H9 (cell line): ENCODE results near the gene KIAA1671. TPM values are rescaled to one million over a fixed set of nuclear protein-coding genes. Genes with fewer than 3 reads are reported as not detected.

ENCODE experiments used
- DNase-seq: peaks from one replicate; pipeline ENCODE4 v3.0.0-alpha.2; 2017
- H2AFZ ChIP-seq: one replicate; pipeline ENCODE4 v1.6.1; 2013; ENCODE audit warnings: mild to moderate bottlenecking, low read length, control low read depth, moderate library complexity
- H2AK5ac ChIP-seq: 2 replicates; pipeline ENCODE4 v1.6.1; 2013; ENCODE audit warnings: low read length, control low read depth, mixed read lengths; ENCODE audit not compliant: insufficient read length
- H2BK120ac ChIP-seq: one replicate; pipeline ENCODE4 v1.6.1; 2013; ENCODE audit warnings: low read depth, mild to moderate bottlenecking, low read length, control low read depth, inconsistent platforms; ENCODE audit not compliant: poor library complexity, severe bottlenecking
- H2BK12ac ChIP-seq: 2 replicates; pipeline ENCODE4 v1.6.1; 2013; ENCODE audit warnings: low read length, control low read depth, mixed read lengths, low read depth; ENCODE audit not compliant: insufficient read length
- H2BK15ac ChIP-seq: 2 replicates; pipeline ENCODE4 v1.6.1; 2013; ENCODE audit warnings: low read depth, low read length, control low read depth
- H2BK20ac ChIP-seq: one replicate; pipeline ENCODE4 v1.6.1; 2013; ENCODE audit warnings: low read depth, mild to moderate bottlenecking, low read length, control low read depth, inconsistent platforms; ENCODE audit not compliant: poor library complexity, severe bottlenecking
- H2BK5ac ChIP-seq: 2 replicates; pipeline ENCODE4 v1.6.1; 2013; ENCODE audit warnings: low read length, control low read depth, mixed read lengths; ENCODE audit not compliant: insufficient read length
- H3K14ac ChIP-seq: 2 replicates; pipeline ENCODE4 v1.6.1; 2013; ENCODE audit warnings: low read length, control low read depth; ENCODE audit not compliant: insufficient read depth
- H3K18ac ChIP-seq: 2 replicates; pipeline ENCODE4 v1.6.1; 2013; ENCODE audit warnings: low read depth, mild to moderate bottlenecking, mixed read lengths, low read length, control low read depth; ENCODE audit not compliant: insufficient read length
- H3K23ac ChIP-seq: 2 replicates; pipeline ENCODE4 v1.6.1; 2013; ENCODE audit warnings: low read length, control low read depth, mixed read lengths, low read depth; ENCODE audit not compliant: insufficient read length
- H3K23me2 ChIP-seq: 2 replicates; pipeline ENCODE4 v1.6.1; 2013; ENCODE audit warnings: low read depth, mild to moderate bottlenecking, mixed read lengths, low read length, control low read depth; ENCODE audit not compliant: insufficient read length, poor library complexity, severe bottlenecking
- H3K27ac ChIP-seq: 2 replicates; pipeline ENCODE4 v1.5.1; 2013; ENCODE audit warnings: low read length, control low read depth, mixed read lengths, low read depth; ENCODE audit not compliant: insufficient read length
- H3K27me3 ChIP-seq: 2 replicates; pipeline ENCODE4 v1.6.1; 2013; ENCODE audit warnings: low read length, control low read depth, inconsistent platforms; ENCODE audit not compliant: insufficient read depth
- H3K4ac ChIP-seq: 2 replicates; pipeline ENCODE4 v1.6.1; 2013; ENCODE audit warnings: low read depth, mild to moderate bottlenecking, control low read depth, inconsistent platforms, low read length, moderate library complexity
- H3K4me1 ChIP-seq: 2 replicates; pipeline ENCODE4 v1.6.1; 2013; ENCODE audit warnings: low read length, control low read depth, inconsistent platforms; ENCODE audit not compliant: insufficient read depth
- H3K4me2 ChIP-seq: 2 replicates; pipeline ENCODE4 v1.6.1; 2013; ENCODE audit warnings: low read length, control low read depth, mixed read lengths; ENCODE audit not compliant: insufficient read length, insufficient read depth
- H3K56ac ChIP-seq: 2 replicates; pipeline ENCODE4 v1.6.1; 2013; ENCODE audit warnings: low read depth, mild to moderate bottlenecking, mixed read lengths, low read length, control low read depth; ENCODE audit not compliant: insufficient read length
- H3K79me1 ChIP-seq: 2 replicates; pipeline ENCODE4 v1.6.1; 2013; ENCODE audit warnings: low read depth, mild to moderate bottlenecking, moderate library complexity, low read length, control low read depth, inconsistent platforms; ENCODE audit not compliant: insufficient read depth, poor library complexity, severe bottlenecking
- H3K79me2 ChIP-seq: 2 replicates; pipeline ENCODE4 v1.6.1; 2013; ENCODE audit warnings: low read length, control low read depth, inconsistent platforms; ENCODE audit not compliant: insufficient read depth
- H3K9ac ChIP-seq: 2 replicates; pipeline ENCODE4 v1.6.1; 2013; ENCODE audit warnings: low read length, control low read depth, mixed read lengths; ENCODE audit not compliant: insufficient read length; ENCODE audit errors: extremely low read depth
- H3K9me3 ChIP-seq: one replicate; pipeline ENCODE4 v1.6.1; 2013; ENCODE audit warnings: low read depth, low read length, inconsistent platforms; ENCODE audit not compliant: control insufficient read depth
- H3T11ph ChIP-seq: one replicate; pipeline ENCODE4 v1.6.1; 2013; ENCODE audit warnings: mild to moderate bottlenecking, low read length, control low read depth, inconsistent platforms
- H4K20me1 ChIP-seq: one replicate; pipeline ENCODE4 v1.6.1; 2013; ENCODE audit not compliant: control insufficient read depth, insufficient read length, insufficient read depth
- H4K5ac ChIP-seq: 2 replicates; pipeline ENCODE4 v1.6.1; 2013; ENCODE audit warnings: low read depth, mild to moderate bottlenecking, mixed read lengths, low read length, control low read depth; ENCODE audit not compliant: insufficient read length
- H4K8ac ChIP-seq: replicated peaks from 2 replicates; pipeline ENCODE4 v1.6.1; 2013; ENCODE audit warnings: low read length, control low read depth, mixed read lengths, low read depth; ENCODE audit not compliant: insufficient read length
- H4K91ac ChIP-seq: 2 replicates; pipeline ENCODE4 v1.6.1; 2013; ENCODE audit warnings: low read depth, mild to moderate bottlenecking, moderate library complexity, mixed read lengths, low read length, control low read depth; ENCODE audit not compliant: insufficient read length
- H3K27ac Mint-ChIP-seq, 3 experiments: 2 replicates in 2 of 3; 3 replicates in 1 of 3; pipeline ENCODE4 v1.8.0; 2020 to 2021; ENCODE audit warnings: mixed read lengths in 3 of 3, mild to moderate bottlenecking in 1 of 3, moderate library complexity in 1 of 3
- H3K27me3 Mint-ChIP-seq: 2 replicates; pipeline ENCODE4 v1.8.0; 2021; ENCODE audit warnings: low read depth, mild to moderate bottlenecking, moderate library complexity, mixed read lengths
- H3K36me3 Mint-ChIP-seq, 3 experiments: 2 replicates in 2 of 3; 3 replicates in 1 of 3; pipeline ENCODE4 v1.8.0; 2020 to 2021; ENCODE audit warnings: low read depth in 3 of 3, mixed read lengths in 3 of 3; ENCODE audit not compliant: insufficient read depth in 1 of 3
- H3K4me1 Mint-ChIP-seq, 2 experiments: 2 replicates each; pipeline ENCODE4 v1.8.0; 2020; ENCODE audit warnings: mixed read lengths in 2 of 2
- H3K4me3 Mint-ChIP-seq, 2 experiments: 2 replicates in 1 of 2; 3 replicates in 1 of 2; pipeline ENCODE4 v1.8.0; 2020 to 2021; ENCODE audit warnings: mild to moderate bottlenecking in 2 of 2, mixed read lengths in 2 of 2, moderate library complexity in 1 of 2
- H3K9me3 Mint-ChIP-seq, 2 experiments: 2 replicates in 1 of 2; 3 replicates in 1 of 2; pipeline ENCODE4 v1.8.0; 2020; ENCODE audit warnings: mild to moderate bottlenecking in 2 of 2, mixed read lengths in 2 of 2, moderate library complexity in 1 of 2
- CTCF ChIP-seq: fragments of 200-600 bp; sonication (generic); conservative IDR thresholded peaks from 3 replicates; pipeline ENCODE4 v1.8.0; 2021; ENCODE audit warnings: antibody characterized with exemption, mild to moderate bottlenecking
- WGBS: extraction: QIAGEN DNeasy Blood & Tissue Kit; methylation state at CpG from one replicate; pipeline ENCODE4 v1.1.7; 2013; ENCODE audit warnings: missing lambda C conversion rate, low lambda C conversion rate, mixed read lengths; ENCODE audit not compliant: insufficient read length; ENCODE audit errors: extremely low coverage; 5-methylcytosine and 5-hydroxymethylcytosine counted together
- total RNA-seq: library from RNA; stranded (reverse); gene quantifications from 2 replicates; pipeline ENCODE4 v1.2.1, GENCODE V29; 2021

Gene KIAA1671
- total RNA-seq, 1 experiment from 2014 or later, result 22.6 TPM

- Mint-ChIP-seq H3K27ac (no peak overlapping the region; a peak in 1 of 7 replicates), H3K9me3 (no peaks in the 10 kb centered on the region), H3K27me3 (no peaks in the 10 kb centered on the region), H3K4me1 (peaks cover 2% of the 10 kb centered on the region in 2 experiments), H3K36me3 (peaks cover 0 to 3% (median 0%) of the 10 kb centered on the region in 3 experiments; a peak in 2 of 7 replicates), H3K4me3 (no peak overlapping the region)
- no peak overlapping the region for H2BK12ac ChIP-seq
- H2AK5ac ChIP-seq, result no peak overlapping the region
- H2BK15ac ChIP-seq, result no peak overlapping the region
- H3K79me1 ChIP-seq, result no peaks in the 10 kb centered on the region
- no peaks in the 10 kb centered on the region for H4K20me1 ChIP-seq
- no CpG with 5 or more reads among the region's 14 CpGs for WGBS
- H3K18ac ChIP-seq, result no peak overlapping the region
- H4K5ac ChIP-seq, result no peak overlapping the region
- H2AFZ ChIP-seq, result no peak overlapping the region
- no peak overlapping the region for H3K9ac ChIP-seq
- no peak overlapping the region for H3T11ph ChIP-seq
- TF ChIP-seq CTCF, result no peak
- no peaks in the 10 kb centered on the region for H3K23me2 ChIP-seq
- no peak overlapping the region for H4K91ac ChIP-seq
- H3K9me3 ChIP-seq, result no peaks in the 10 kb centered on the region
- no peak overlapping the region for H2BK20ac ChIP-seq
- no peak for DNase-seq
- H3K79me2 ChIP-seq, result no peaks in the 10 kb centered on the region
- H3K27me3 ChIP-seq, result no peaks in the 10 kb centered on the region
- no peak overlapping the region for H3K23ac ChIP-seq
- H3K14ac ChIP-seq, result no peak overlapping the region; the same call in 1 of the 2 replicates
- no peak overlapping the region for H3K4me2 ChIP-seq
- H2BK120ac ChIP-seq, result no peak overlapping the region
- no peaks in the 10 kb centered on the region for H3K4me1 ChIP-seq
- no peak overlapping the region for H3K27ac ChIP-seq
- no peak overlapping the region for H2BK5ac ChIP-seq
- no peak overlapping the region for H3K56ac ChIP-seq
- no peak overlapping the region for H4K8ac ChIP-seq
- H3K4ac ChIP-seq, result no peak overlapping the region
These were observed 215.5 kb downstream of the KIAA1671 start for GRCh38 chr22:25167834-25168601.
